Ishikawa (cell line): ENCODE results near the gene NTM.

Experiments
- EP300 ChIP-seq: IDR thresholded peaks from 2 replicates; pipeline ENCODE4 v1.6.1; 2012; ENCODE audit warnings: borderline replicate concordance
- NFIC ChIP-seq: IDR thresholded peaks from 2 replicates; pipeline ENCODE4 v1.6.1; 2012
- RAD21 ChIP-seq: IDR thresholded peaks from 2 replicates; pipeline ENCODE4 v1.6.1; 2012; ENCODE audit warnings: low read depth
- REST ChIP-seq: IDR thresholded peaks from 2 replicates; pipeline ENCODE4 v1.6.1; 2012; ENCODE audit warnings: low read depth, mild to moderate bottlenecking
- TEAD4 ChIP-seq: IDR thresholded peaks from 2 replicates; pipeline ENCODE4 v1.6.1; 2012

GRCh38 chr11:132310390-132311375, 940.3 kb downstream of the NTM start:
- no peak for TF ChIP-seq EP300
- no peak for TF ChIP-seq TEAD4
- TF ChIP-seq REST: no peak
- TF ChIP-seq RAD21: no peak
- no peak for TF ChIP-seq NFIC
